Tibial artery (tissue), 4 donors: Measurements from ENCODE around the gene PPP6R2.

Experiments used
- DNase-seq, 2 donors: peaks; one replicate each; pipeline ENCODE4 v3.0.0-alpha.2; 2019
- H3K27ac ChIP-seq, 2 donors: fragments of 200-600 bp; sonication (generic) in 1 of 2; 1 replicate in 1 of 2; 2 replicates in 1 of 2; pipeline ENCODE4 v1.5.1; 2018 to 2019; ENCODE audit warnings: mild to moderate bottlenecking in 1 of 2
- H3K27me3 ChIP-seq, 2 donors: fragments of 200-600 bp; sonication (generic) in 1 of 2; one replicate each; pipeline versions ENCODE4 v1.5.1 to v1.6.0; 2016 to 2019
- H3K36me3 ChIP-seq, 3 donors: fragments of 200-600 bp; sonication (generic) in 2 of 3; one replicate each; pipeline ENCODE4 v1.5.1; 2016 to 2019; ENCODE audit warnings: mild to moderate bottlenecking in 2 of 3
- H3K4me1 ChIP-seq, 4 donors: fragments of 200-600 bp; sonication (generic) in 2 of 4; 1 replicate in 3 of 4; 2 replicates in 1 of 4; pipeline ENCODE4 v1.5.1; 2016 to 2019
- H3K4me3 ChIP-seq, 2 donors: fragments of 200-600 bp; sonication (generic) in 1 of 2; 1 replicate in 1 of 2; 2 replicates in 1 of 2; pipeline ENCODE4 v1.5.1; 2018 to 2019; ENCODE audit warnings: mild to moderate bottlenecking in 2 of 2
- H3K9me3 ChIP-seq, 3 donors: fragments of 200-600 bp; sonication (generic) in 1 of 3; one replicate each; pipeline ENCODE4 v1.5.1; 2016 to 2019
- intact Hi-C: fragments of 100-400 bp; cut with DNase I; formaldehyde crosslinking; loops from one replicate; pipeline ENCODE4 v1.15.0; 2023; ENCODE audit warnings: low total_unique reads
- TF ChIP-seq, protein P1 (sequence below), 2 experiments: fragments of 200-600 bp in 1 of 2; fragments of 450-650 bp in 1 of 2; IDR thresholded peaks; one replicate each; pipeline ENCODE4 v1.5.1; 2017 to 2019; ENCODE audit warnings: antibody characterized with exemption in 2 of 2, mild to moderate bottlenecking in 1 of 2, moderate library complexity in 1 of 2

PPP6R2 gene

DNA sequence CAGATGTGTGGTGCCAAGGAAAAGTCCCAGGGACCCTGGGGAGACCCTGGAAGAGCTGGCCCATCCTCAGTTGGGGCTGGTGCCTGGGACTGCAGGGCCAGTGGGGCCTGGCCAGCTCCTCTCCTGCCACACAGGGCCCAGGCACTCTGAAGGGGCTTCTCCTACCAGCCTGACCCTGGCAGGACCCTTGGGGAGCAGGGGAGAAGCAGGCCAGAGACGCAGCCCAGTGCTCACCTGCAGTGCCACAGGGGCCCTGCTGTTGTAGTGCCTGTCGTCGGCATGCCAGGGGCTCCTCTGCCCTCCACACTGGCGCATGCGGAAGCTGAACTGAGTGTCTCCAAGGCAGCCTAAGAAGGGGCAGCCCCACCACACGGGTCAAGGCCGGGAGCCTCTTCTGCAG lies 25.5 kb upstream of the PPP6R2 start:
- DNase-seq, result no peak
- no peaks in the 10 kb centered on the region for H3K4me1 ChIP-seq
- H3K36me3 ChIP-seq, result no peaks in the 10 kb centered on the region
- TF ChIP-seq, protein P1, sequence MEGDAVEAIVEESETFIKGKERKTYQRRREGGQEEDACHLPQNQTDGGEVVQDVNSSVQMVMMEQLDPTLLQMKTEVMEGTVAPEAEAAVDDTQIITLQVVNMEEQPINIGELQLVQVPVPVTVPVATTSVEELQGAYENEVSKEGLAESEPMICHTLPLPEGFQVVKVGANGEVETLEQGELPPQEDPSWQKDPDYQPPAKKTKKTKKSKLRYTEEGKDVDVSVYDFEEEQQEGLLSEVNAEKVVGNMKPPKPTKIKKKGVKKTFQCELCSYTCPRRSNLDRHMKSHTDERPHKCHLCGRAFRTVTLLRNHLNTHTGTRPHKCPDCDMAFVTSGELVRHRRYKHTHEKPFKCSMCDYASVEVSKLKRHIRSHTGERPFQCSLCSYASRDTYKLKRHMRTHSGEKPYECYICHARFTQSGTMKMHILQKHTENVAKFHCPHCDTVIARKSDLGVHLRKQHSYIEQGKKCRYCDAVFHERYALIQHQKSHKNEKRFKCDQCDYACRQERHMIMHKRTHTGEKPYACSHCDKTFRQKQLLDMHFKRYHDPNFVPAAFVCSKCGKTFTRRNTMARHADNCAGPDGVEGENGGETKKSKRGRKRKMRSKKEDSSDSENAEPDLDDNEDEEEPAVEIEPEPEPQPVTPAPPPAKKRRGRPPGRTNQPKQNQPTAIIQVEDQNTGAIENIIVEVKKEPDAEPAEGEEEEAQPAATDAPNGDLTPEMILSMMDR (IDR thresholded peaks at IDR 0.05), result no peak
- no peaks in the 10 kb centered on the region for H3K9me3 ChIP-seq
- intact Hi-C loops, result no loop called here
- H3K27me3 ChIP-seq, result no peaks in the 10 kb centered on the region
- H3K4me3 ChIP-seq, result no peak overlapping the region
- H3K27ac ChIP-seq, result no peak overlapping the region

DNA sequence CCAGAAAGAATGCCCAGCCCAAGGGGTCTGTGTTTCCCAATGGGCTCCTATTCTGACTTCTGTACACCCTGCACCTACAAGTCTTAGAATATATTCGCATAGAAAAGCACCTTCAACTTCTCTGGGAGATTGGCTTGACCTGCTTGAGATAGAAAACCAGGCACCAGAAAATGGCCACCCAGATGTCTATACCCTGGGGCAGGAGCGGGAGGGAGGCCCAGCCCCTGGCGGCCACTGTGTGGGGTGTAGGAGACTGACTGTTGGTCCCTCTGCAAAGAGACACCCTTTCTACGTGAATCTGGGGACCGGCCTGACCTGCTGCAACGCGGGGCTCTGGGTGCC lies 24.8 kb upstream of the PPP6R2 start:
- no peak overlapping the region for H3K27ac ChIP-seq
- no peaks in the 10 kb centered on the region for H3K9me3 ChIP-seq
- TF ChIP-seq, protein P1 (IDR thresholded peaks at IDR 0.05), result no peak
- no peak for DNase-seq
- intact Hi-C loops, result no loop called here
- no peaks in the 10 kb centered on the region for H3K4me1 ChIP-seq
- H3K36me3 ChIP-seq, result no peaks in the 10 kb centered on the region
- no peak overlapping the region for H3K4me3 ChIP-seq
- H3K27me3 ChIP-seq, result no peaks in the 10 kb centered on the region

DNA sequence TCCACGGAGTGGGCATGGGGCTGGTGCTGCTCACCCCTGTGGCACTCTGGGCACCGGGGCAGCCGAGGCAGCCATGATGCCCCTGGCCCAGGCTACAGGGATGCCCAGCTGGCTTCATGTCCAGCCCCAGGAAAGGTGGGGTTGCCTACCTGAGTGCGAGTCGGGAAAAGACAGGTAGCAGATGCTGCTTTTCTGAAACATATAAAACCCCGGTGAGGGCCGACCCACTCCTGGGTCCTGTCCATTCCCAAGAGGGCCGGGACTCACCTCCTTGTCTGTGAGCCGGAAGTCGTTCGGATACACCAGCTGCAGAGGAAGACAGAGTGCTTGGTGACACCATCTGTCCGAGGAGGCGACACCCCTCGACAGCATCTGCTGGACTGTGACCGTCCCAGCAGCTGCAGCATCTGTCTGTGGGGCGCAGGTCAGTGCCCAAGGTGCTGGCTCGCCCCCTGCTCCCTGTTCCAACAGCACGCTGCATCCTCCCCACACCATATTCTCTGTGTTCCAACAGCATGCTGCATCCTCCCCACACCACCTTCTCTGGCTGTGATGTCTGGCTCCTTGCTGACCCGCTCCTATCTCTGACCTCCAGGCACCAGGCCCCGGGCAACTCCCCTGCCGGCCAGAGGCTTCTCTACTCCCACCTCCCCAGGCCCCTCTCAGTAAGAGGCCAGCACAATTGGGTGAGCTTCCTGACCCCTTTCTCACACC lies 24.3 kb upstream of the PPP6R2 start:
- Histone ChIP-seq H3K27me3 (no peaks in the 10 kb centered on the region), H3K27ac (no peak overlapping the region), H3K4me3 (no peak overlapping the region), H3K4me1 (no peaks in the 10 kb centered on the region), H3K36me3 (no peaks in the 10 kb centered on the region), H3K9me3 (no peaks in the 10 kb centered on the region)
- intact Hi-C loops, result no loop called here
- TF ChIP-seq, protein P1 (IDR thresholded peaks at IDR 0.05), result no peak
- no peak for DNase-seq

DNA sequence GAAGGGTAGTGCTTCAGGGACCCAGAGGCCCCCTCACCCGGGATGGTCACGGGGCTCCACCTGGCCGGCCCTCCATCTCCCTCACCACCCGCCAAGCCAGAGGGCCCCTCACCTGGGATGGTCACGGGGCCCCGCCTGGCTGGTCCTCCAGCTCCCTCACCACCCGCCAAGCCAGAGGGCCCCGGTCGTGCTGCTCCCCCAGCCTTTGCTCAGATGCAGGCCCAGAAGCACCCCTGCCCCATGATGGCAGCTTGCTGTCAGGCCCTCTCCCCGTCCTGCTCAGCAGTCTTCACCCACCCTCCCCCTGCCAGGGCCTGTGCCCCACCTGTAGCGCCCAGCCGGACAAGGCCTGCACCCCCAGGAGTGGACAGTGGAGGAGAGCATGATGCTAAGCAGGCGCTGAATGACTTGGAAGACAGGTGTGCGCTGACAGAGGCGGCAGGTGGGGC lies 23.6 kb upstream of the PPP6R2 start:
- Histone ChIP-seq H3K36me3 (no peaks in the 10 kb centered on the region), H3K27me3 (no peaks in the 10 kb centered on the region), H3K27ac (no peak overlapping the region), H3K9me3 (no peaks in the 10 kb centered on the region), H3K4me1 (no peaks in the 10 kb centered on the region), H3K4me3 (no peak overlapping the region)
- no peak for DNase-seq
- intact Hi-C loops, result no loop called here
- TF ChIP-seq, protein P1 (IDR thresholded peaks at IDR 0.05), result no peak

DNA sequence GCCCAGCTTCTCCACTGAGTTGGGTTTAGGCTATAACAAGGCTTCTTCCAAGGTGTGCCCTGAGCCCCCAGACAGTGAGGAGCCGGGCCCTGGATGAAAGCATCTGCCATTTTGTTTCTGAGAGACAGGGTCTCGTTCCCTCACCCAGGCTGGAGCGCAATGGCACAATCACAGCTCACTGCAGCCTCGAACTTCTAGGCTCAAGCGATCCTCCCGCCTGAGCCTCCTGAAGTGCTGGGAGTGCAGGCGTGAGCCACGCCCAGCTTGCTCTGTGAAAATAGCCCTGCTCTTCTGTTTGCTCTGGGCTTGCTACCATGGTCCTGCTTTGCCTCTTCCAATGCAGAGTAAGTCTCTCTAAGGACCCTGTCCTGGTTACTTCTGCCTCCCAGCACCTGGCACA lies 23.0 kb upstream of the PPP6R2 start:
- H3K27me3 ChIP-seq, result no peaks in the 10 kb centered on the region
- no peaks in the 10 kb centered on the region for H3K36me3 ChIP-seq
- DNase-seq, result no peak
- H3K4me1 ChIP-seq, result no peaks in the 10 kb centered on the region
- no peak overlapping the region for H3K4me3 ChIP-seq
- no peaks in the 10 kb centered on the region for H3K9me3 ChIP-seq
- TF ChIP-seq, protein P1 (IDR thresholded peaks at IDR 0.05), result no peak
- no peak overlapping the region for H3K27ac ChIP-seq
- intact Hi-C loops, result no loop called here
